H1 (cell line): ENCODE results near the gene MKKS. TPM values are rescaled to one million over a fixed set of nuclear protein-coding genes. Genes with fewer than 3 reads are reported as not detected.
A peak's percentile ranks its signal among the peaks of the same experiment; 100 is the strongest.

ENCODE experiments used
- CTCF ChIA-PET: fragments of 300-600 bp; sonication (Branson Sonifier 250); formaldehyde crosslinking; loops from one replicate; lab custom pipeline; 2021; ENCODE audit not compliant: partially characterized antibody; lab: Charles Lee
- POLR2A ChIA-PET: fragments of 300-600 bp; sonication (Branson Sonifier 250); formaldehyde crosslinking; loops from one replicate; lab custom pipeline; 2021; ENCODE audit warnings: inconsistent platforms; ENCODE audit not compliant: partially characterized antibody; lab: Charles Lee
- DNase-seq, 2 experiments: peaks; one replicate each; pipeline versions ENCODE4 v3.0.0 to v3.0.0-alpha.2; 2010 to 2022; ENCODE audit warnings: low spot score in 2 of 2, low read depth in 1 of 2, mixed read lengths in 1 of 2
- FAIRE-seq: peaks from 2 replicates; lab custom pipeline; 2011; peaks lifted over from hg19 to GRCh38; lab: Jason Lieb, UNC
- H2AFZ ChIP-seq: 2 replicates; pipeline ENCODE4 v1.8.1; 2012; ENCODE audit warnings: low read length, inconsistent platforms
- H2AK5ac ChIP-seq: 2 replicates; pipeline ENCODE4 v1.6.1; 2013; ENCODE audit warnings: low read depth, low read length
- H2BK120ac ChIP-seq: replicated peaks from 2 replicates; pipeline ENCODE3; 2013; ENCODE audit warnings: low read depth, low read length, inconsistent platforms
- H2BK12ac ChIP-seq: 2 replicates; pipeline ENCODE4 v1.6.1; 2013; ENCODE audit warnings: low read depth, low read length
- H2BK15ac ChIP-seq: 2 replicates; pipeline ENCODE4 v1.6.1; 2013; ENCODE audit warnings: low read length
- H2BK20ac ChIP-seq: 2 replicates; pipeline ENCODE4 v1.6.1; 2013; ENCODE audit warnings: low read length
- H2BK5ac ChIP-seq: 2 replicates; pipeline ENCODE4 v1.6.1; 2013; ENCODE audit warnings: low read depth, low read length
- H3K14ac ChIP-seq: 2 replicates; pipeline ENCODE4 v1.6.1; 2013; ENCODE audit warnings: inconsistent platforms; ENCODE audit not compliant: insufficient read length
- H3K18ac ChIP-seq: 2 replicates; pipeline ENCODE4 v1.6.1; 2013; ENCODE audit warnings: low read length; ENCODE audit errors: extremely low read depth
- H3K23ac ChIP-seq: 2 replicates; pipeline ENCODE4 v1.6.1; 2013; ENCODE audit warnings: inconsistent platforms; ENCODE audit not compliant: insufficient read length
- H3K23me2 ChIP-seq: 2 replicates; pipeline ENCODE4 v1.6.1; 2013; ENCODE audit warnings: low read depth, low read length
- H3K27ac ChIP-seq: 2 replicates; pipeline ENCODE4 v1.6.1; 2011; ENCODE audit warnings: low read depth, low read length, inconsistent platforms
- H3K27me3 ChIP-seq, 4 experiments: replicated peaks in 1 of 4; 1 replicate in 1 of 4; 2 replicates in 3 of 4; pipeline versions ENCODE4 v1.6.1 to v1.8.1; 2011 to 2013; ENCODE audit warnings: low read length in 3 of 4, mild to moderate bottlenecking in 3 of 4, inconsistent platforms in 2 of 4, mixed read lengths in 2 of 4, moderate library complexity in 1 of 4; ENCODE audit not compliant: control insufficient read depth in 3 of 4, insufficient read depth in 3 of 4; ENCODE audit errors: extremely low read depth in 1 of 4
- H3K36me3 ChIP-seq, 4 experiments: 2 replicates each; pipeline versions ENCODE4 v1.6.1 to v1.8.1; 2011 to 2013; ENCODE audit warnings: mild to moderate bottlenecking in 4 of 4, low read length in 3 of 4, moderate library complexity in 2 of 4, control low read depth in 1 of 4, inconsistent platforms in 1 of 4; ENCODE audit not compliant: insufficient read depth in 4 of 4, control insufficient read depth in 2 of 4
- H3K4ac ChIP-seq: replicated peaks from 2 replicates; pipeline ENCODE3; 2013; ENCODE audit warnings: low read length, low read depth, mixed read lengths, inconsistent platforms; ENCODE audit not compliant: insufficient read length
- H3K4me1 ChIP-seq, 4 experiments: replicated peaks in 1 of 4; 1 replicate in 1 of 4; 2 replicates in 3 of 4; pipeline versions ENCODE4 v1.6.1 to v1.8.1; 2011 to 2013; ENCODE audit warnings: low read length in 3 of 4, inconsistent platforms in 2 of 4, mixed read lengths in 1 of 4; ENCODE audit not compliant: insufficient read depth in 4 of 4, control insufficient read depth in 3 of 4
- H3K4me2 ChIP-seq, 2 experiments: 2 replicates each; pipeline versions ENCODE4 v1.6.1 to v1.8.1; 2011 to 2013; ENCODE audit warnings: low read depth in 2 of 2, low read length in 2 of 2, control low read depth in 1 of 2, inconsistent platforms in 1 of 2, mild to moderate bottlenecking in 1 of 2; ENCODE audit not compliant: insufficient read depth in 1 of 2
- H3K4me3 ChIP-seq, 4 experiments: fragments of 200-600, 300-600 bp in 1 of 4; sonication (generic), shearing (Covaris generic), sonication (Bioruptor Twin) in 1 of 4; 2 replicates each; pipeline versions ENCODE4 v1.5.1 to v1.8.1; 2011 to 2016; ENCODE audit warnings: low read length in 4 of 4, low read depth in 3 of 4, control low read depth in 2 of 4, inconsistent platforms in 2 of 4, mild to moderate bottlenecking in 2 of 4, mixed read lengths in 1 of 4, moderate library complexity in 1 of 4; ENCODE audit not compliant: insufficient read depth in 2 of 4; ENCODE audit errors: extremely low read depth in 1 of 4
- H3K56ac ChIP-seq: replicated peaks from 2 replicates; pipeline ENCODE3; 2013; ENCODE audit warnings: low read depth, mild to moderate bottlenecking, mixed read lengths, low read length, inconsistent platforms; ENCODE audit not compliant: insufficient read length
- H3K79me1 ChIP-seq: 2 replicates; pipeline ENCODE4 v1.6.1; 2013; ENCODE audit warnings: low read depth, low read length, control low read depth
- H3K79me2 ChIP-seq, 2 experiments: 2 replicates each; pipeline versions ENCODE4 v1.6.1 to v1.8.1; 2012 to 2013; ENCODE audit warnings: low read length in 2 of 2, mild to moderate bottlenecking in 2 of 2, inconsistent platforms in 1 of 2; ENCODE audit not compliant: insufficient read depth in 2 of 2, control insufficient read depth in 1 of 2
- H3K9ac ChIP-seq, 4 experiments: replicated peaks in 1 of 4; 1 replicate in 1 of 4; 2 replicates in 3 of 4; pipeline versions ENCODE4 v1.6.1 to v1.8.1; 2011 to 2013; ENCODE audit warnings: low read depth in 3 of 4, low read length in 3 of 4, control low read depth in 2 of 4, mild to moderate bottlenecking in 2 of 4, moderate library complexity in 2 of 4, inconsistent platforms in 1 of 4; ENCODE audit errors: extremely low read depth in 1 of 4
- H3K9me3 ChIP-seq, 2 experiments: 2 replicates each; pipeline versions ENCODE4 v1.6.1 to v1.8.1; 2012 to 2013; ENCODE audit warnings: mild to moderate bottlenecking in 2 of 2, moderate library complexity in 2 of 2, control low read depth in 1 of 2, inconsistent platforms in 1 of 2, low read depth in 1 of 2, low read length in 1 of 2, mixed read lengths in 1 of 2; ENCODE audit not compliant: insufficient read depth in 2 of 2
- H4K20me1 ChIP-seq, 2 experiments: replicated peaks in 1 of 2; 2 replicates each; pipeline versions ENCODE3 to v1.8.1; 2011 to 2013; ENCODE audit warnings: inconsistent platforms in 2 of 2, low read length in 2 of 2, mild to moderate bottlenecking in 1 of 2; ENCODE audit not compliant: insufficient read depth in 2 of 2, control insufficient read depth in 1 of 2
- H4K5ac ChIP-seq: 2 replicates; pipeline ENCODE4 v1.6.1; 2013; ENCODE audit warnings: low read length, low read depth, mixed read lengths, inconsistent platforms; ENCODE audit not compliant: insufficient read length
- H4K8ac ChIP-seq: 2 replicates; pipeline ENCODE4 v1.8.0; 2013; ENCODE audit warnings: mild to moderate bottlenecking, moderate library complexity, low read length, inconsistent platforms; ENCODE audit not compliant: insufficient read depth; ENCODE audit errors: extremely low read depth
- H4K91ac ChIP-seq: replicated peaks from 2 replicates; pipeline ENCODE3; 2013; ENCODE audit warnings: low read length, mixed read lengths, inconsistent platforms; ENCODE audit not compliant: insufficient read length
- RNF2 ChIP-seq: fragments of 200-900, 300-1000 bp; sonication (generic); IDR thresholded peaks from 2 replicates; pipeline ENCODE4 v1.7.1; 2016; ENCODE audit warnings: borderline replicate concordance, low read depth, mild to moderate bottlenecking, antibody characterized with exemption, low read length; ENCODE audit not compliant: poor library complexity, severe bottlenecking; ENCODE audit errors: missing control alignments
- SIRT6 ChIP-seq: IDR thresholded peaks from one replicate; pipeline ENCODE4 v1.7.1; 2012; ENCODE audit warnings: low read length, inconsistent platforms
- TBP ChIP-seq: IDR thresholded peaks from 2 replicates; pipeline ENCODE4 v1.6.1; 2011; ENCODE audit warnings: low read depth, low read length, improper control_type of control experiment
- WGBS, 2 experiments: shearing (Covaris generic) in 1 of 2; methylation state at CpG; one replicate each; pipeline versions ENCODE4 v1.1.6 to v1.1.7; 2013 to 2015; ENCODE audit warnings: low lambda C conversion rate in 2 of 2, mixed read lengths in 2 of 2, inconsistent platforms in 1 of 2, low coverage in 1 of 2, missing lambda C conversion rate in 1 of 2; ENCODE audit not compliant: insufficient replicate concordance in 2 of 2, insufficient coverage in 1 of 2, insufficient read length in 1 of 2; ENCODE audit errors: extremely low coverage in 1 of 2, missing lambda C conversion rate in 1 of 2; 5-methylcytosine and 5-hydroxymethylcytosine counted together
- polyA plus RNA-seq, 7 experiments: library from polyadenylated mRNA; depleted of rRNA in 3 of 7; stranded (reverse) in 5 of 7; unstranded in 2 of 7; fragments of >200 nt in 5 of 7; fragments of 200-250 nt in 2 of 7; gene quantifications; 1 replicate in 5 of 7; 2 replicates in 1 of 7; 4 replicates in 1 of 7; pipeline versions ENCODE4 v1.2.1 to v1.2.3, GENCODE V29; 2011 to 2013; ENCODE audit warnings: missing spikeins in 2 of 7, mixed read lengths in 2 of 7
- total RNA-seq: library from RNA; stranded (reverse); fragmentation: NEBNext Ultra II Directional; extraction: Animal tissue kit (Norgen Biotek cat#: 25700); gene quantifications from 2 replicates; pipeline ENCODE4 v1.2.1, GENCODE V29; 2021
- TF ChIP-seq, protein P1 (sequence below), 3 experiments: IDR thresholded peaks; 1 replicate in 2 of 3; 2 replicates in 1 of 3; pipeline versions ENCODE4 v1.5.1 to v1.6.1; 2011; ENCODE audit warnings: low read length in 3 of 3, mild to moderate bottlenecking in 3 of 3, inconsistent platforms in 2 of 3, low read depth in 1 of 3, moderate library complexity in 1 of 3; ENCODE audit not compliant: insufficient read depth in 1 of 3; ENCODE audit errors: control extremely low read depth in 1 of 3

MKKS gene
- total and polyA plus RNA-seq, 2 of the 8 experiments (the other 6 are each of a cell fraction or from before 2014, with no cell fraction given): 15.9 to 24.8 TPM

DNA sequence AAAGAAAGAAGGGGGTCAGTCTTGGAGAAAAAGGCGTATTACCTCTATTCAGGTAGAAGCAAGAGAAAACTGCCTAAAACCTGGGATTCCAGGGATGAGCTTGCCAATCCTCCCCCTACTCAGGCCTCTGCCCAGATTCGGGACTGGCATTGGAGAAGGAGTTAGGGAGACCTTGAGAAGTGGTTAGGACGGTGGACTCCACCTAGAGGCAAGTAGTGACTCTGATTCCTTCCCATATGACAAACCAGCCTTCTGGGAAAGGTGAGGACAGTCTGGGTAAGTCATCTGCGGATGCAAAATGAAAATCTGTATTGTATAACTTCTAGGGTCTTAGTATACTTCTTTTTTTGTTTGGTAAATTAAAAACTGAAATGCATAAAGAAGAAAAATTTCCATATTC is 44.9 kb upstream of the MKKS start:
- no peak for DNase-seq
- Histone ChIP-seq H3K27ac (no peak overlapping the region), H3K36me3 (no peaks in the 10 kb centered on the region), H3K14ac (no peak overlapping the region), H2BK12ac (no peak overlapping the region), H3K27me3 (no peaks in the 10 kb centered on the region), H4K20me1 (no peaks in the 10 kb centered on the region), H2BK15ac (no peak overlapping the region), H4K5ac (no peak overlapping the region), H3K4me1 (peaks cover 0 to 10% (median 3%) of the 10 kb centered on the region in 4 experiments; a peak in 4 of 7 replicates), H2AK5ac (no peak overlapping the region), H3K79me1 (no peaks in the 10 kb centered on the region), H3K9ac (no peak overlapping the region), H2BK5ac (no peak overlapping the region), H3K18ac (no peak overlapping the region), H2AFZ (no peak overlapping the region), H3K23me2 (no peaks in the 10 kb centered on the region), H3K79me2 (peaks cover 0 to 8% of the 10 kb centered on the region in 2 experiments; a peak in 2 of 4 replicates), H3K4me2 (no peak overlapping the region), H2BK120ac (no peak overlapping the region), H4K8ac (no peak overlapping the region), H4K91ac (no peak overlapping the region), H3K56ac (no peak overlapping the region), H3K4ac (no peak overlapping the region), H3K23ac (no peak overlapping the region), H2BK20ac (no peak overlapping the region), H3K9me3 (no peaks in the 10 kb centered on the region), H3K4me3 (no peak overlapping the region)
- ChIA-PET CTCF (interaction anchor here (0.7 to 2.5 kb wide), 13 partner anchors 8 to 161 kb away, joined by 3 to 15 read pairs (median 5); no protein-coding TSS in a partner anchor), POLR2A (no interaction called here)
- TF ChIP-seq SIRT6 (no peak), TBP (no peak), RNF2 (no peak)
- TF ChIP-seq, protein P1, sequence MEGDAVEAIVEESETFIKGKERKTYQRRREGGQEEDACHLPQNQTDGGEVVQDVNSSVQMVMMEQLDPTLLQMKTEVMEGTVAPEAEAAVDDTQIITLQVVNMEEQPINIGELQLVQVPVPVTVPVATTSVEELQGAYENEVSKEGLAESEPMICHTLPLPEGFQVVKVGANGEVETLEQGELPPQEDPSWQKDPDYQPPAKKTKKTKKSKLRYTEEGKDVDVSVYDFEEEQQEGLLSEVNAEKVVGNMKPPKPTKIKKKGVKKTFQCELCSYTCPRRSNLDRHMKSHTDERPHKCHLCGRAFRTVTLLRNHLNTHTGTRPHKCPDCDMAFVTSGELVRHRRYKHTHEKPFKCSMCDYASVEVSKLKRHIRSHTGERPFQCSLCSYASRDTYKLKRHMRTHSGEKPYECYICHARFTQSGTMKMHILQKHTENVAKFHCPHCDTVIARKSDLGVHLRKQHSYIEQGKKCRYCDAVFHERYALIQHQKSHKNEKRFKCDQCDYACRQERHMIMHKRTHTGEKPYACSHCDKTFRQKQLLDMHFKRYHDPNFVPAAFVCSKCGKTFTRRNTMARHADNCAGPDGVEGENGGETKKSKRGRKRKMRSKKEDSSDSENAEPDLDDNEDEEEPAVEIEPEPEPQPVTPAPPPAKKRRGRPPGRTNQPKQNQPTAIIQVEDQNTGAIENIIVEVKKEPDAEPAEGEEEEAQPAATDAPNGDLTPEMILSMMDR (IDR thresholded peaks at IDR 0.05; ENCODE audit: control extremely low read depth in 1 of 3, insufficient read depth in 1 of 3, low read depth in 1 of 3, low read length in 3 of 3): peak in 2 of 3 experiments; percentile 19 to 41; a peak in 1 of 4 replicates
- 90% methylated on average over 4 of the region's 4 CpGs; no CpG with 5 or more reads in 1 of the 2 experiments for WGBS, 2 experiments
- FAIRE-seq: no peak
